Glomerular visceral epithelial cell (primary cell): ENCODE results near the gene RPS6KA4.

Experiments
- DNase-seq: peaks from one replicate; pipeline ENCODE4 v3.0.0-alpha.2; 2016; ENCODE audit errors: extremely low spot score

Gene RPS6KA4

DNA sequence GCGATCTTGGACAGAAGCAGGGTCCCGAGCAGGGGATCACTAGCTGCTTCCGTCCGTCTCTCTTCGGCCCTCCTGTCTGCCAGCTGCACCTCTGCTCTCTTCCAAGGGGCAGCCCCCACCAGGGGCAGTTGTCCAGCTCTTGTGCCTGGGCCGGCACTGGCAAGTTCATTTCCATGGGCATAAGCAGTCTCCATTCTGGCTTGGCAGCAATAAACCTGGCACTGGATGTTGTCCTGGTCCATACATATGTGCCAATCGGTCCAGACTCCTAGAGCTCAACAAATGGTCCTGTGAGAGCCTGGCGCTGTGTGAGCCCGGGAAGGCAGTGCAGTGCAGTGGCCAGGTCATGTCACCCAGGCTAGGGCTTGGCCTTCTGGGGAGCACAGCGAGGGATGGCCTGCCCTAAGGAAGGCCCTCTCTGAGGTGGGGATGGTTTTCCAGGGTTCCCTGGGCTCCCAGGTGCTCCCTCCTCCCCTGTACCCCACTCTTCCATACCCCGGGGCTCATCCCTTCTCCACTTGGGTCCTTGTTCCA is 60.4 kb downstream of the RPS6KA4 start:
- no peak for DNase-seq

DNA sequence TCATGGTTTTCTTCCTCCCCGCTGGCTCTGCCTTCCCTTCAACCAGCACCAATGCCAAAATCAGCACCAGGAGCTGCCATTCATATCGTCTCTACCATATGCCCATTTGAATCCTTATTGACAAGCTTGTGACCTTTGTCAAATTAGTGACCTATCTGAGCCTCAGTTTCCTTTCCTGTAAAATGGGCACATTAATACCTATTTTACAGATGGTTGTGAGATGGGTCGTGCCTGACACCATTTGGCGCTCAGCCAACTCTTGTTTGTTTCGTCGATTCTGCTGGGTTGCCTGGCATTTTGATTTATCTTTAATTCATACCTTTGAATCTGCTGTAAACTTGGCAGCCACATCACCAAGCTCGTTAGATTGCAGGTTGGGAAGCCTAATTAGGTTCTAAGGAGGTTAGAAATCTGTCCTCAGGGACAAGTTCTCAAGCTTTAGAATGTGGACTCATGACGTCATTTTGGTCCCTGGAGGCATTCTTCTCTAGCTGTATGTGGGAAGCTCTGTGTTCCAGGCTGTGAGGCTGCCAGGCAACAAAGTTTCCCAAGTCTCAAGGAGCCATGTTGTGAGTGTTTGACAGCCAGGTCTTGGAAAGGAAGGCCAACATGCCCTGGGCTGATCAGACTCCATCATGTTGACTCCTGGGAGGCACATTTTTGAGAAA is 61.0 kb downstream of the RPS6KA4 start:
- no peak for DNase-seq
